NCI-H1417 treated with DMSO at 0.1 percent for 48 hours (cell line): ENCODE results near the gene FDPS.
A peak's percentile ranks its signal among the peaks of the same experiment; 100 is the strongest.
"Not testable (repeated sequence)": the region's sequence is repeated elsewhere in the genome, so short reads cannot be mapped to it uniquely, and the experiment has no call there.

Experiments
- DNase-seq: peaks from one replicate; lab custom pipeline; 2025; lab: John Stamatoyannopoulos, UW

The FDPS gene

GRCh38 chr1:155320252-155320651 lies 11.6 kb downstream of the FDPS start:
- no peak for DNase-seq

GRCh38 chr1:155320661-155321617 lies 12.3 kb downstream of the FDPS start, which contains the start of gene RUSC1:
TSS of gene RUSC1 (plus strand) at chr1:155320894. CDS start at chr1:155321774, 880 bp downstream.
- DNase-seq: no peak

DNA sequence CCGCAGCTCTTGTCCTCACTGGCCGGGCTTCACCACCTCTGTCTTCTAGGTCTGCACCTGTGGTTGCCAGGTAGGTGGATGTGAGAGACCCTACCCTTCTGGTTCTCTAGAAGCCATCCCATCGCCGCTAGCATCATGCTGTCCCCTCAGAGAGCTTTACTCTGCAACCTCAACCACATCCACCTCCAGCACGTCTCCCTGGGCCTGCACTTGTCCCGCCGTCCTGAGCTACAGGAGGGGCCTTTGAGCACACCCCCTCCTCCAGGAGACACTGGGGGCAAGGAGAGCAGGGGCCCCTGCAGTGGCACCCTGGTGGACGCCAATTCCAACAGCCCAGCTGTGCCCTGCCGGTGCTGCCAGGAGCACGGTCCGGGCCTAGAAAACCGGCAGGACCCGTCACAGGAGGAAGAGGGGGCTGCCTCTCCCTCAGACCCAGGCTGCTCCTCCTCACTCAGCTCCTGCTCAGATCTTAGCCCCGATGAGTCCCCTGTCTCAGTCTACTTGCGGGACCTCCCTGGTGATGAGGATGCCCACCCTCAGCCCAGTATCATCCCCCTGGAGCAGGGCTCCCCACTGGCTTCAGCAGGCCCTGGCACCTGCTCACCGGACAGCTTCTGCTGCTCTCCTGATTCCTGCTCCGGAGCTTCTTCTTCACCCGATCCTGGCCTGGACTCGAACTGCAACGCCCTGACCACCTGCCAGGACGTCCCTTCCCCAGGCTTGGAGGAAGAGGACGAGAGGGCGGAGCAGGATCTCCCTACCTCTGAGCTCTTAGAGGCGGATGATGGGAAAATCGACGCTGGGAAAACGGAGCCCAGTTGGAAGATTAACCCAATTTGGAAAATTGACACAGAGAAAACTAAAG lies 13.2 kb downstream of the FDPS start:
- no peak for DNase-seq

DNA sequence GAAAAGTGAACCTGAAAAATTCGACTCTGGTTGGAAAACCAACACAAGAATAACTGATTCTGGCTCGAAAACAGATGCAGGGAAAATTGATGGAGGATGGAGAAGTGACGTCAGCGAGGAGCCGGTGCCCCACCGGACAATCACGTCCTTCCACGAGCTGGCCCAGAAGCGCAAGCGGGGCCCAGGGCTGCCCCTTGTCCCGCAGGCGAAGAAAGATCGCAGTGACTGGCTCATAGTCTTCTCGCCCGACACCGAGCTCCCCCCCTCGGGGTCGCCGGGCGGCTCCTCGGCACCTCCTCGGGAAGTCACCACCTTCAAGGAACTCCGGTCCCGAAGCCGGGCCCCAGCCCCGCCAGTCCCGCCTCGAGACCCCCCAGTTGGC lies 13.9 kb downstream of the FDPS start:
- DNase-seq: no peak

- peak; percentile 21 for DNase-seq
These were observed 14.5 kb downstream of the FDPS start for GRCh38 chr1:155322953-155323728.

DNA sequence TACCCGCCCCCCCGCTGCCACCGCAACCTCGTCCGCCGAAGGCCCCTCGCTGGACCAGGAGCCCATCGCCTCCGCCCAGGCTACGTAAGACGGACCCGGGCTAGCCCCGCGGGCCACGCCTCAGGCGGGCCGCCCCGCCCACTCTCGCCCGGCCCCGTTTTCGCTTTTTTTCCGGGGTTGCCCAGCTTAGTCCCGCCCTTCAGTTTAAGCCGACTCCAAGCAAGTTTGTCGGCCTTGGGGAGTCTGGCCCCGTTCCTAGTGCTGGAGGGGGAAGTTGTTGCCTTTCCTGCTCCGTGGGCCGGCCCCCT lies 15.0 kb downstream of the FDPS start:
- DNase-seq: no peak

GRCh38 chr1:155324037-155324716 lies 15.5 kb downstream of the FDPS start:
- peak; percentile 21 for DNase-seq

DNA sequence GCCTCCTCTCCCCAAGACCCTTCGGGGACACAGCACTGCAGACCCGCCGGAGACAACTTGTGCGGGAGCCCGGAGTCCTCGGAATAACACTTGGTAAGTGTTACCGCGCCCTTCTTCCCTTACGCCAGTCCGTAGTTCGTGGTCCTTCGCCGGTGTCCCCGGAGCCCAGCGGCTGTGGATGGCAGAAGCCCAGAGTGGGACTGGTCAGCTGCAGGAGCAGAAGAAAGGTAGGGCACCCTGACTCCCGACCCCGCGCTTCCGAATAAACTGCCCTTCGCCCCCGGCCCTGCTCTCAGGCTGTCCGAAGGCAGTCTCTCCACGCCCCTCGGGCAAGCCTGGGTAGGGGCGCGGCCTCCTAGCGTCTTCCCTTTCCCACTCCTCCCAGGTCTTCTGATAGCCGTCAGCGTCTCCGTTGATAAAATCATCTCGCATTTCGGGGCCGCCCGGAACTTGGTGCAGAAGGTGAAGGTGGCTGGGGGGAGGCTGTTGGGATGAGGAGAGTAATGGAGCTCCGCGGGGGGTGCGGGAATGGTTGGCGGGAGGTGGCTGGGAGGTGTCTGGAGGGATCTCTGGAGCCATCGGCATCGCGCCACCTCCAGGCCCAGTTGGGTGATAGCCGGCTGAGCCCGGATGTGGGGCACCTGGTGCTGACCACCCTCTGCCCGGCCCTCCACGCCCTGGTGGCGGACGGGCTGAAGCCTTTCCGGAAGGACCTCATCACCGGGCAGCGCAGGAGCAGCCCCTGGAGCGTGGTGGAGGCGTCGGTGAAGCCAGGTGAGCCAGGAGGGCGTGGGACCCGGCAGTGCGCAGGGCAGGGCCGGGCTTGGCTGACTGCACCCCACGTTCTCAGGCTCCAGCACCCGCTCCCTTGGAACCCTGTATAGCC lies 16.3 kb downstream of the FDPS start:
- DNase-seq: no peak

GRCh38 chr1:155325603-155325893 lies 16.9 kb downstream of the FDPS start:
- no peak for DNase-seq

- DNase-seq: no peak
These were observed 17.4 kb downstream of the FDPS start for GRCh38 chr1:155326020-155326526.

DNA sequence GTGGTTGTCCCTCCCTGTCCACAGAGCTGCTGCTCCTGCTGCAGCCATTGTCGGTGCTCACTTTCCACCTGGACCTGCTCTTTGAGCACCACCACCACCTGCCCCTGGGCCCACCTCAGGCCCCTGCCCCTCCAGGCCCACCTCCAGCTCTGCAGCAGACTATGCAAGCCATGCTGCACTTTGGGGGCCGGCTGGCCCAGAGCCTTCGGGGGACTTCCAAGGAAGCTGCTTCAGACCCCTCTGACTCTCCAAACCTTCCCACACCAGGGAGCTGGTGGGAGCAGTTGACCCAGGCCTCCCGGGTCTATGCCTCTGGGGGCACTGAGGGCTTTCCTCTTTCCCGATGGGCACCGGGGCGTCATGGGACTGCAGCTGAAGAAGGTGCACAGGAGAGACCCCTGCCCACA lies 18.0 kb downstream of the FDPS start:
- no peak for DNase-seq

GRCh38 chr1:155327981-155328380 lies 19.3 kb downstream of the FDPS start:
- no peak for DNase-seq

GRCh38 chr1:155328856-155329255 lies 20.2 kb downstream of the FDPS start:
- not testable (repeated sequence) for DNase-seq

- DNase-seq: no peak
These were observed 21.4 kb downstream of the FDPS start for GRCh38 chr1:155329980-155330598.

DNA sequence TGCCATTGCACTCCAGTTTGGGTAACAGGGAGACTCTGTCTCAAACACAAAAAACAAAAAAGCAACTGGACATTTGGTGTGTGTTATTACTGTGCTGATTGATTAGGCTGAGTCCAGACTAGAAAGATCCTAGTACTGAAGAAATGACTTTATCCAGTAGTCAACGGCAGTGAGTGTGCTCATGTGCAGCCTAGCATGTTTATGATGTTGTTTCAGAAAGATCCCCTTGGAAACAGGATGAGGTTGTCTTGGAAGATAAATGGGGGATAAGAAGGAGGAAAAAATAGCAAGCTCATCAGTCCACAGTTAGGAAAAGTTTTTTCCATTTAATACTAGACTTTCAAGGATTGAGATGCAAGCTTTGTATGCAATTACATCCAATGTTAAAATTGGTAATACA lies 26.3 kb downstream of the FDPS start:
- no peak for DNase-seq

DNA sequence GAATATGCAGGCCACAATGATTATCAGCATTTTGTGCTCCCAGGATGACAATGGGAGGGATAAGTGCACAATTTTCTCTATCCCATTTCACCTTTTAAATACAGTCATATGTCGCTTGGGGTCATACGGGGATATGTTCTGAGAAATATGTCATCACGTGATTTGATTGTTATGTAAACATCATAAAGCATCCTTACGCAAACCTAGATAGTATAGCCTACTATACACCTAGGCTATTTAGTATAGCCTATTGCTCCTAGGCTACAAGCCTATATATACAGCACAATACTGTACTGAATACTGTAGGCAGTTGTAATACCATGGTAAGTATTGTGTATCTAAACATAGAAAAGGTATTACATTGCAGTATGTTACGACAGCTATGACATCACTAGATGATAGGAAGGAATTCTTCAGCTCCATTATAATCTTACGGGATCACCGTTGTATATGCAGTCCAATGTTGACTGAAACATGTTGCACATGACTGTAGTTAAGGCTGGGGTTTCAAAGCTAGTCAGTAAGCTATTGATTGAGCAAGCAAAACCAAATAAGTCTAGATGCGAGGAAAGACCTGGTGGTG lies 30.9 kb downstream of the FDPS start:
- DNase-seq: no peak

DNA sequence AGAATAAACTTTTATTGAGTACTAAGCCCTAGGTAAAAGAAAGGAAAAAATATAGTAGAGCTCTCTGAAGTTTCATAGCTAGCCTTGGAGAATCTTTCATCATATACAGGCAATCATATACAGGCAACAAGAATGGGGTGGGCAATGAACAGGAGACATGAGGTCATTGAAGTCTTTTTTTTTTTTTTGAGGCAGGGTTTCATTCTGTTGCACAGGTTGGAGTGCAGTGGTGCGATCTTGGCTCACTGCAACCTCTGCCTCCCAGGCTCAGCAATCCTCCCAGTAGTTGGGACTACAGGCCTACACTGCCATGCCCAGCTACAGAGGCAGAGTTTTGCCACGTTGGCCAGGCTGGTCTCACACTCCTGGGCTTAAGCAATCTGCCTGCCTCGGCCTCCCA lies 34.2 kb downstream of the FDPS start:
- DNase-seq: no peak

DNA sequence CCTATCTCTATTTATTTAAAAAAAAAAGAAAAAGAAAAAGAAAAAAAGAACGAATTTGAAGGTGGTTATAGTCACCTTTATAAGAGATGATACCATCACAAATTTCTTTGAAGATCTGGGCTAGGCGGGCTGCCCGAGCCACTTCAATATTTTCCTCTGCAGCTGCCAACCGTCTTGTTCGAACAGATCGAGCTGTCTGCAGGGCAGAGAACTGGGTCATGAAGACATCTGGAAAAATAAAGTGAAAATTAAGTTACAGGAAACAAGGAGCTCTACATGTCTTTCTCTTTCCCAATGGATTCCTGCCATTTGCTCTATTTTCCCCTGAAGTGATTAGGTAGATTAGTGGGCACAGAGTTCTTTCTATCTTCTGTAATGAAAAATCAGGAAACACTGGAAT lies 44.0 kb downstream of the FDPS start:
- DNase-seq: no peak

GRCh38 chr1:155360051-155360450 lies 51.4 kb downstream of the FDPS start:
- no peak for DNase-seq
